Smooth muscle cell (in vitro differentiated cells): ENCODE measurements around the gene RNF115. TPM values are rescaled to one million over a fixed set of nuclear protein-coding genes. Genes with fewer than 3 reads are reported as not detected.

Source experiments
- DNase-seq: peaks from one replicate; lab custom pipeline; 2025; ENCODE audit not compliant: unreplicated experiment; lab: John Stamatoyannopoulos, UW
- H2AFZ ChIP-seq: fragments of 200-600 bp; sonication (generic); 2 replicates; pipeline ENCODE4 v1.6.0; 2016; ENCODE audit warnings: antibody characterized with exemption, low read depth, mild to moderate bottlenecking
- H3F3A ChIP-seq: fragments of 200-600 bp; sonication (generic); 2 replicates; pipeline ENCODE4 v1.6.0; 2017; ENCODE audit warnings: antibody characterized with exemption, low read depth
- H3K27ac ChIP-seq: fragments of 200-600 bp; sonication (generic); 2 replicates; pipeline ENCODE4 v1.5.1; 2016; ENCODE audit warnings: low read depth, mild to moderate bottlenecking
- H3K27me3 ChIP-seq: fragments of 200-600 bp; sonication (generic); 2 replicates; pipeline ENCODE4 v1.6.1; 2016; ENCODE audit warnings: low read depth, mild to moderate bottlenecking
- H3K36me3 ChIP-seq: fragments of 200-600 bp; sonication (generic); 2 replicates; pipeline ENCODE4 v1.5.1; 2016; ENCODE audit warnings: low read depth
- H3K4me1 ChIP-seq: fragments of 200-600 bp; sonication (generic); 2 replicates; pipeline ENCODE4 v1.5.1; 2016; ENCODE audit warnings: low read depth
- H3K4me2 ChIP-seq: fragments of 200-600 bp; sonication (generic); 2 replicates; pipeline ENCODE4 v1.6.0; 2016; ENCODE audit warnings: mild to moderate bottlenecking
- H3K4me3 ChIP-seq: fragments of 200-600 bp; sonication (generic); 2 replicates; pipeline ENCODE4 v1.5.1; 2016; ENCODE audit warnings: mild to moderate bottlenecking
- H3K79me2 ChIP-seq: fragments of 200-600 bp; sonication (generic); 2 replicates; pipeline ENCODE4 v1.6.0; 2016; ENCODE audit warnings: low read depth, mild to moderate bottlenecking
- H3K9ac ChIP-seq: fragments of 200-600 bp; sonication (generic); 2 replicates; pipeline ENCODE4 v1.6.0; 2016; ENCODE audit warnings: low read depth
- H3K9me3 ChIP-seq: fragments of 200-600 bp; sonication (generic); replicated peaks from 2 replicates; pipeline ENCODE4 v1.5.1; 2016; ENCODE audit warnings: low read depth
- H4K20me1 ChIP-seq: fragments of 200-600 bp; sonication (generic); 2 replicates; pipeline ENCODE4 v1.6.0; 2016; ENCODE audit warnings: low read depth
- CTCF ChIP-seq: fragments of 200-600 bp; sonication (generic); IDR thresholded peaks from 2 replicates; pipeline ENCODE4 v1.5.1; 2017; ENCODE audit warnings: borderline replicate concordance, mild to moderate bottlenecking, antibody characterized with exemption; ENCODE audit not compliant: insufficient read depth, poor library complexity, severe bottlenecking
- WGBS: methylation state at CpG from one replicate; pipeline ENCODE4 v1.1.7; 2016; ENCODE audit warnings: low lambda C conversion rate; 5-methylcytosine and 5-hydroxymethylcytosine counted together
- polyA plus RNA-seq: library from polyadenylated mRNA; unstranded; fragments of >200 nt; fragmentation: Nextera tagmentation; extraction: Ambion mirVana; gene quantifications from 2 replicates; pipeline ENCODE4 v1.2.1, GENCODE V29; 2016
- total RNA-seq: library from RNA; depleted of rRNA; stranded (reverse); fragments of >200 nt; gene quantifications from 2 replicates; pipeline ENCODE4 v1.2.3, GENCODE V29; 2014

Gene RNF115
- total and polyA plus RNA-seq, 2 experiments from 2014 or later, result 4.2 to 9.2 TPM

- H3K36me3 ChIP-seq, result no peaks in the 10 kb centered on the region
- no peak overlapping the region for H3K9ac ChIP-seq
- H3K79me2 ChIP-seq, result no peaks in the 10 kb centered on the region
- H3K4me1 ChIP-seq, result peaks cover 9% of the 10 kb centered on the region
- TF ChIP-seq CTCF, result no peak
- no peak overlapping the region for H2AFZ ChIP-seq
- H3K27me3 ChIP-seq, result no peaks in the 10 kb centered on the region
- no peaks in the 10 kb centered on the region for H3K9me3 ChIP-seq
- no peaks in the 10 kb centered on the region for H3F3A ChIP-seq
- DNase-seq, result no peak
- peak overlapping the region; percentile 14 for H3K4me3 ChIP-seq
- H3K27ac ChIP-seq, result no peak overlapping the region
- WGBS, result 72% methylated on average over 2 of the region's 2 CpGs
- no peak overlapping the region for H3K4me2 ChIP-seq
- no peaks in the 10 kb centered on the region for H4K20me1 ChIP-seq
Observed at GRCh38 chr1:145706086-145706664, 117.7 kb downstream of the RNF115 start.

- Histone ChIP-seq H3K4me3 (no peak overlapping the region), H3K27ac (no peak overlapping the region), H2AFZ (no peak overlapping the region), H3K9me3 (no peaks in the 10 kb centered on the region), H3K36me3 (no peaks in the 10 kb centered on the region), H3K9ac (no peak overlapping the region), H3K4me2 (no peak overlapping the region), H3K79me2 (no peaks in the 10 kb centered on the region), H3K27me3 (no peaks in the 10 kb centered on the region), H4K20me1 (no peaks in the 10 kb centered on the region), H3F3A (no peaks in the 10 kb centered on the region), H3K4me1 (peaks cover 9% of the 10 kb centered on the region)
- no peak for TF ChIP-seq CTCF
- 87% methylated on average over 7 of the region's 7 CpGs for WGBS
- DNase-seq, result no peak
Observed at GRCh38 chr1:145705622-145706021, 118.3 kb downstream of the RNF115 start.

- 90% methylated on average over 7 of the region's 7 CpGs for WGBS
- no peak for TF ChIP-seq CTCF
Observed at GRCh38 chr1:145702826-145703225, 121.1 kb downstream of the RNF115 start.

GRCh38 chr1:145702052-145702451 is 121.8 kb downstream of the RNF115 start:
- Histone ChIP-seq H2AFZ (no peak overlapping the region), H3K27ac (no peak overlapping the region), H3K9ac (no peak overlapping the region), H3K4me1 (no peaks in the 10 kb centered on the region), H3K4me2 (no peak overlapping the region), H3K4me3 (no peak overlapping the region), H3K9me3 (no peaks in the 10 kb centered on the region), H3K27me3 (no peaks in the 10 kb centered on the region), H4K20me1 (no peaks in the 10 kb centered on the region), H3F3A (no peaks in the 10 kb centered on the region), H3K79me2 (no peaks in the 10 kb centered on the region), H3K36me3 (no peaks in the 10 kb centered on the region)
- 88% methylated on average over 2 of the region's 2 CpGs for WGBS
- DNase-seq, result no peak
- no peak for TF ChIP-seq CTCF

More at GRCh38 chr1:145702826-145703225, 121.1 kb downstream of the RNF115 start:
- Histone ChIP-seq H2AFZ (no peak overlapping the region), H3K27me3 (no peaks in the 10 kb centered on the region), H3F3A (no peaks in the 10 kb centered on the region), H3K27ac (no peak overlapping the region), H3K4me1 (peaks cover 5% of the 10 kb centered on the region), H3K4me2 (no peak overlapping the region), H4K20me1 (no peaks in the 10 kb centered on the region), H3K36me3 (no peaks in the 10 kb centered on the region), H3K9me3 (no peaks in the 10 kb centered on the region), H3K79me2 (no peaks in the 10 kb centered on the region), H3K9ac (no peak overlapping the region), H3K4me3 (no peak overlapping the region)
- no peak for DNase-seq
